ENCODE data around the gene RAD51B.
"Not testable (repeated sequence)": the region's sequence is repeated elsewhere in the genome, so short reads cannot be mapped to it uniquely, and the experiment has no call there.

RAD51B gene

DNA sequence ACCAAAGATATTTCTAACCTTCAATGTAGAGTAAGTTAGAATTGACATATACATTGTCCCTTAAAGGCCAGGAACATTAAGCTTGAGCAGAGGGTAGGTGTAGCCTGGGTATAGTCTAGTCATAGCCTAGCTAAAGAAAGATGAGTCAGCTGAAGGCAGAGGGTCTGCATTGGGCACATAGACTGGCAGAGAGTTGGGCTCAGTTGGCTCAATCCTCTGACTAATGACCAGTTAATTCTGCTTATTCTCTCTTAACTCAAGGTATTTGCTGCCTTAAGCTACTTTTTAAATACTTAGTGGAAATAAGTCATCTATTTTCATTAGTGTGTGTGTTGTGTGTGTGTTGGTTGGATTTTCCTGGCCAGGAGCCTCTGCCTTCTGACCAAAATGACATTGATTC lies 467.1 kb downstream of the RAD51B start:
- FAIRE-seq (no peak), DNase-seq (ENCODE audit: insufficient read length, low spot score) (no peak)
- TF ChIP-seq, protein P1, sequence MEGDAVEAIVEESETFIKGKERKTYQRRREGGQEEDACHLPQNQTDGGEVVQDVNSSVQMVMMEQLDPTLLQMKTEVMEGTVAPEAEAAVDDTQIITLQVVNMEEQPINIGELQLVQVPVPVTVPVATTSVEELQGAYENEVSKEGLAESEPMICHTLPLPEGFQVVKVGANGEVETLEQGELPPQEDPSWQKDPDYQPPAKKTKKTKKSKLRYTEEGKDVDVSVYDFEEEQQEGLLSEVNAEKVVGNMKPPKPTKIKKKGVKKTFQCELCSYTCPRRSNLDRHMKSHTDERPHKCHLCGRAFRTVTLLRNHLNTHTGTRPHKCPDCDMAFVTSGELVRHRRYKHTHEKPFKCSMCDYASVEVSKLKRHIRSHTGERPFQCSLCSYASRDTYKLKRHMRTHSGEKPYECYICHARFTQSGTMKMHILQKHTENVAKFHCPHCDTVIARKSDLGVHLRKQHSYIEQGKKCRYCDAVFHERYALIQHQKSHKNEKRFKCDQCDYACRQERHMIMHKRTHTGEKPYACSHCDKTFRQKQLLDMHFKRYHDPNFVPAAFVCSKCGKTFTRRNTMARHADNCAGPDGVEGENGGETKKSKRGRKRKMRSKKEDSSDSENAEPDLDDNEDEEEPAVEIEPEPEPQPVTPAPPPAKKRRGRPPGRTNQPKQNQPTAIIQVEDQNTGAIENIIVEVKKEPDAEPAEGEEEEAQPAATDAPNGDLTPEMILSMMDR (IDR thresholded peaks at IDR 0.05; ENCODE audit: insufficient read depth, missing control alignments) = no peak

DNA sequence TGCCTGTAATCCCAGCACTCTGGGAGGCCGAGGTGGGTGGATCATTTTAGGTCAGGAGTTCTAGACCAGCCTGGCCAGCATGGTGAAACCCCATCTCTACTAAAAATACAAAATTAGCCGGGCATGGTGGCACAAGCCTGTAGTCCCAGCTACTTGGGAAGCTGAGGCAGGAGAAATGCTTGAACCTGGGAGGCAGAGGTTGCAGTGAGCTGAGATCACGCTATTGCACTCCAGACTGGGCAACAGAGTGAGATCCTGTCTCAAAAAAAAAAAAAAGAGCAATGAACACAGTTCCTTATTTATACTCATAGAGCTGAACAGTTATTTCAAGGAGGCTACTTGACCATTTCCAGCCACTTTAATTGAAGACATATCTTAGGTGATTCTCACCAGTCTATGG lies 469.9 kb downstream of the RAD51B start:
- FAIRE-seq; DNase-seq (ENCODE audit: insufficient read length, low spot score): not testable (repeated sequence)

DNA sequence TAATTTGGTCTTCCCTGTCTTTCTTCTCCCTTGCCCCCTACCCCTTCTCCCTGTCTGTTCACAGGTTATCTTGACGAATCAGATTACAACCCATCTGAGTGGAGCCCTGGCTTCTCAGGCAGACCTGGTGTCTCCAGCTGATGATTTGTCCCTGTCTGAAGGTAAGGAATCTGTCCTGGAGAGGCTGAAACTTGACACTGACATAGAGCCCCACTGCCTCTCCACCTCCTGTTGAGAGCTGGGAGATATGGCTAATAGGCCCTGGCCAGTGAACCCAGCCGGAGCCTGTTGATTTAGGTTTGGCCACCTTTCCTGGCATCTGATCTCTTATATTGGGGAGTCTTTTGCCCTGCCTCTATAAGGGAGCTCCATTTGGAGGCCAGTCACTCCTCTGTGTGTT lies 472.2 kb downstream of the RAD51B start:
- FAIRE-seq = no peak
- no peak for DNase-seq (ENCODE audit: insufficient read length, low spot score)
- TF ChIP-seq, protein P1 (IDR thresholded peaks at IDR 0.05; ENCODE audit: insufficient read depth, missing control alignments) = no peak

DNA sequence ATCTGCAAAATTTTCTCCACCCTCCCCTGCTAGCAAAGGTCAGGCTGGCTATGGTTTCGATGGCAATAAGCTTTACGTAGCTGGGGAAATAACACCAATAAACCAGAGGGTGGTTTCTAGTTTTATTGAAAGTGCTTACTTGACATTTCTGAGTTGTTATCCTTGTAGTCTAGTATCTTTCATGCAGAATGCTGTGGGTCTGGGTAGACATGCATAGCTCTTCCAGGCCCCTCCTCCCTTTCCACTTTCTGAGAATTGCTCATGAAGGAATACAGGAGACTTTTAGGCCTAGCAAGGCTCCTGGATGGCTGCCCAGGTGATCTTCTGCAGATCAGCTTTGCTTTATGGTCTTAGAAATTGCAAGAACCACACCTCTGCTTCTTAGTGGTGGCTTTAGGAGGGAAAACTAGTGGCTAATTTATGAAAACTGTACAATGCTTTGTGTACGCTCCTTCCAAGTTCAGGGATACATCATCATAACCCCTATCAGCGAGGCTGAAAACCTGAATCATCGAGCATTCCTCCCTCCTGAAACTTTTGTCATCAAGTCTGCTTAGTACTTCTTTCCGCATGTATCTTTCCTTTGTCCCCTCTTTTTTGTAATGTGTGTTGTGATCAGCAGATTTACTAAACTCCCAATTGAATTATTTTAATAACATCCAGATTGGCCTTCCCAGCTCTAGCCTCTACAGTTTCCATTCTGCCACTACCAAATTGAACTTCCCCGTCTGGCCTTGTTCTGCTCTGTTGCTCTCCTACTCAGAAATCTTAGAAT lies 473.0 kb downstream of the RAD51B start:
- FAIRE-seq (no peak), DNase-seq (ENCODE audit: insufficient read length, low spot score) (no peak)
- TF ChIP-seq, protein P1 (IDR thresholded peaks at IDR 0.05; ENCODE audit: insufficient read depth, missing control alignments) = no peak

DNA sequence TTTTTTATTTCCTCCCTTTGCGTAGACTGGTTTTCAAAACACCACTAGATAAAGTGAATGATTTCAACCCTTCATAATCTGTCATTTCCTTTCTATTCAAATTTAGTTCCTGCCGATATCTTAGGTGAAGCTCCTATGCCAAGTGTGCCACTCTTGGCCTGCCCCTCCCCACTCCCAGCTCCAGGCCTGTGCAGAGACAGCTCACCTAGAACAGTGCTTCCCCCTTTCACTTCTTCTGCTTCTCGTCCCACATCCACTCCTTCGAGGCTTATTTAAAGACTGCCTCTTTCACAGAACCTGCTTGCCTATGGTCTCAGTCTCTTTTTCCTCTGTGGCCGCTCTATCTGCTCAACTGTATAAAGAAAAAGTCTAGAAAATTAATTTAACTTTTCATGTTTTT lies 473.8 kb downstream of the RAD51B start:
- DNase-seq (ENCODE audit: insufficient read length, low spot score) (no peak), FAIRE-seq (no peak)
- TF ChIP-seq, protein P1 (IDR thresholded peaks at IDR 0.05; ENCODE audit: insufficient read depth, missing control alignments) = no peak

DNA sequence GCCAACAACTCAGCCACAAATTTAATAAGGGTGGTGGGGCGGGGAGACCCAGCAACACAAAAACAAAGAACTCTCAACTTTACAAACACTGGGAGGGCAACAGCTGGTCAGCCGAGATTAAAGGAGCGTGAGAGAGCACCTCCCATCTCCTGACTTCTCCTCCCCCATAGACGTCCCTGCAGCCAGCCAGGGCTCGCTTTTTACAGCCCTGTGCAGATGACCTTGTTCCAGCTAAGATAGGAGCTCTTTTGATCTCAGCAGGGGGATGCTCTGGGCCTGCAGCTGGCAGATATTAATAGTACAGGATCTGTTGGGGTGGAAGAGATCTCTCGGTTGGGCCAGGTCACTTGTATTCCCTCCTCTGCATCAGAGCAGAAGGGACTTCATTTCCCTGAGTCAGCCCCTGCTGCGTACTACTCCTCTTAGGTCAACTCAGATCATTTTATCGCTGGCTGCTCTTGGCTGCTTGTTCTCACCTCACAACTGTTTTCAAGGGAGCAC lies 475.8 kb downstream of the RAD51B start:
- no peak for DNase-seq (ENCODE audit: insufficient read length, low spot score)
- TF ChIP-seq, protein P1 (IDR thresholded peaks at IDR 0.05; ENCODE audit: insufficient read depth, missing control alignments) = no peak
- FAIRE-seq = no peak

DNA sequence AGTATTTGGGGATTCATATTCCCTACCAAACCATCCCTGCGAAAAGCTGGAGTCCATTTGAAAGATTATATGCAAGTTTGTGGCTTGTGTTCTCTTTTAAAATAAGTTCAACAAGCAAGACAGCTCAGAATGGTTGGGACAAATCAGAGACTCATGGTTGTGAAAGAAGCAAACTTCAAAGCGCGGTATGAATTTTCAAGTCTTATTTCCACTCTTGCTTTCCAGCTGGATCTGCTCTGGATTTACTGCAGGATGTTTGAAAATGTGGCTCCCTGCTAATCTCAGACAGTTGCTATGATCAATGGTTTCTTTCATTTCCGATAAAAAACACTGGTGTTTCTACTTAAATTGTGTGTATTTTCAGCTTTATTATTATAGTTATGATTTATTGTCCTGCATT lies 477.5 kb downstream of the RAD51B start:
- TF ChIP-seq, protein P1 (IDR thresholded peaks at IDR 0.05; ENCODE audit: insufficient read depth, missing control alignments) = no peak
- FAIRE-seq (no peak), DNase-seq (ENCODE audit: insufficient read length, low spot score) (no peak)
